SH-SY5Y (cell line): ENCODE results near the gene NUDT6.

ENCODE experiments used
- GATA2 ChIP-seq: IDR thresholded peaks from 2 replicates; pipeline ENCODE4 v1.6.1; 2011; ENCODE audit warnings: mild to moderate bottlenecking, low read depth, low read length
- GATA3 ChIP-seq: IDR thresholded peaks from 2 replicates; pipeline ENCODE4 v1.6.1; 2011; ENCODE audit warnings: low read depth, mild to moderate bottlenecking, low read length, moderate library complexity

GRCh38 chr4:122959441-122959840, 37.0 kb upstream of the NUDT6 start:
- TF ChIP-seq GATA3, result no peak
- TF ChIP-seq GATA2, result no peak
